Stimulated activated CD4-positive, alpha-beta T cell treated with anti-CD3 and anti-CD28 coated beads, Interleukin-15, amount 100 ng/mL, for 48 hours (primary cell): ENCODE data around the gene RNF215.
"Not testable (repeated sequence)": the region's sequence is repeated elsewhere in the genome, so short reads cannot be mapped to it uniquely, and the experiment has no call there.

Experiments
- DNase-seq, 2 donors: peaks; one replicate each; pipeline ENCODE4 v3.0.0-alpha.2; 2020; ENCODE audit warnings: low read depth in 2 of 2

The RNF215 gene

GRCh38 chr22:30421695-30422480 is 34.7 kb upstream of the RNF215 start:
- DNase-seq = no peak

DNA sequence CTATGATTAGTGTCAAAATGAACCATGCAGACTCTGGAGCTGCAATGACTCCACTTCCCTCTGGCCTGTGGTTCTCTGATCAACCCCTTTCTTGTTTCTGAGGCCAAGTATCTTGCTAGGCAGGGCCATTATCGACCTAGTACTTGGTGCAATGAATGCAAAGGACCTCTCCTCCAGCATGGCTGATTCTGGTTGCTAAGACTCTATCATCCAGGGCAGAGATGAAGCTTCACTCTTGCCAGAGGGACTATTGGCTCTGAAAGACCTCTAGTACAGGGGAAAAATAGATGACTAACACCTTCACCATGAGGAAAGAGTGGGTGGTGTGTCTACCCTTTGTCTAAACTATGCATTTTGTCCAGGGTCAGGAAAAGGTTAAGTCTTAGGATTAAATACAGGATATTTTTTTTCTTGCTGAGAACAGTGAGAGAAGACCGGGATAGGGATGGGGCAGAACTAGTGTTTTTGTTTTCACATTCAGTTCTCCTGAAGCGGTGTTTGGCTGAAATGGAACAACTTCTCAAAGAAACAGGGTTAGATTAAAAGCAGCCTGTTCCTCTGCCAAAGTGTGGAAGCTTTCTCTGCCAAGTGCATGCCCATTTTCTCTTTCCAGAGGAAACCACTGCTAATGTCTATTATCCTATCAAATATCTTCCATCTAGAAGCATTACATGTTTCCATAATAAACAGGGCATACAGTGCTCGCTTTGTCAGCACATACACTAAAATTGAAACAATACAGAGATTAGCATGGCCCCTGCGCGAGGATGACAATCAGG is 33.3 kb upstream of the RNF215 start:
- no peak for DNase-seq

DNA sequence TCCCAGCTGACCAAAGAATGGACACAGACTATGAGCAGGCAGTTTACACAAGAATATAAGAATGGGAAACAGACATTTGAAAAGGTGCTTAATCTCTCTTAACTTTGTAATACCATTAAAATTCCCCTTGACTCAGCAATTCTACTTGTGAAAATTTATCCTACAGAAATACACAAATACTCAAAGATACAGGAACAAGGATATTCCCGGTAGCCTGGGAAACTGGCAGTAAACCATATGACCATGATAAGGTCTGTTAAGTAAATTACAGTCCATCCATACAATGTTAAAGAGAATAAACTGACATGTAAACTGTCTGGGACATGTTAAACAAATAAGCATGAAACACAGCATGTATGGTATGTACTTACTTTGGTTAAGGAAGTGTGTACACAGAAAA is 29.6 kb upstream of the RNF215 start:
- DNase-seq = no peak

DNA sequence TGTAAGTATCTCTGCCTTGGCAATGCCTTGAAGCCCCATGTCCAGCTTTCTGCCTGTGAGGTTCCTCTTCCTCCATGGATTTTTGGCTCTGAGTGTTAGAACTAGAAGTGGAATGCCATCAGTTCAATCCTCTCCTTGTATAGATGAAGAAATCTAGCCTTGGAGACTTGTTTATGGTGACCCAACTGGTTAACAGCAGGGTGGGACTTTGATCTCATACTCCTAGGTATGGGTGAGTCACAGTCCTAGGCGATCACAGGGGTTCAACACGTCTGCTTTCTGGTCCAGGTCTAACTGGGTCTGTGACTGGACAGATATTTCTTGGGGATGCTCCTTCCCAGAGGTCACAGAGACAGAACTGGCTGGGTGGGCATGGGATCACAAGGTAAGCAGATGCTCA is 29.2 kb upstream of the RNF215 start:
- no peak for DNase-seq

DNA sequence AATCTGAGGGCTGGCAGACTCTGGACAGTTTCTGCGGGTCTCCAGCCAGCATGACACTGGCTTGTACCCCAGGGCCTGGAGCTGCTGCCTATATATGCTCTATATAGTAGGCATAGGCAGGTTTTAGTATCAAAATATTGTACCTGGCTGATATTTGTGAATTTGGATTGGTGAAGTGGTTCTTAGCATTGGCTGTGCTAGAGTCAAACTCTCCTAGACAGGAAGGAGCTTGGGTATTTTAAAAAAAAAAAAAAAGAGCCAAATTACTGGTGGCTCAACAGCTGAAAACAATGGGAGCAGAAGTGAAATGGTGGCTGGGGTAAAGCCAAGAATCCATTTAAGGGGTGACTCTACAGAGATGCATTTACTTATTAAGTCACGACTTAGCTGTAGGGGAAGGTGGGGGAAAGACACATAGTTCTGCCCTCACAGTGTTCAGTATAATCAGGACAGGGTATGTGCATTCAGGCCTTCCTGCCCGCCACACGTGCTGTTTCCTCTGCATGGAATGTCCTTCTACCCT is 27.4 kb upstream of the RNF215 start:
- no peak for DNase-seq

DNA sequence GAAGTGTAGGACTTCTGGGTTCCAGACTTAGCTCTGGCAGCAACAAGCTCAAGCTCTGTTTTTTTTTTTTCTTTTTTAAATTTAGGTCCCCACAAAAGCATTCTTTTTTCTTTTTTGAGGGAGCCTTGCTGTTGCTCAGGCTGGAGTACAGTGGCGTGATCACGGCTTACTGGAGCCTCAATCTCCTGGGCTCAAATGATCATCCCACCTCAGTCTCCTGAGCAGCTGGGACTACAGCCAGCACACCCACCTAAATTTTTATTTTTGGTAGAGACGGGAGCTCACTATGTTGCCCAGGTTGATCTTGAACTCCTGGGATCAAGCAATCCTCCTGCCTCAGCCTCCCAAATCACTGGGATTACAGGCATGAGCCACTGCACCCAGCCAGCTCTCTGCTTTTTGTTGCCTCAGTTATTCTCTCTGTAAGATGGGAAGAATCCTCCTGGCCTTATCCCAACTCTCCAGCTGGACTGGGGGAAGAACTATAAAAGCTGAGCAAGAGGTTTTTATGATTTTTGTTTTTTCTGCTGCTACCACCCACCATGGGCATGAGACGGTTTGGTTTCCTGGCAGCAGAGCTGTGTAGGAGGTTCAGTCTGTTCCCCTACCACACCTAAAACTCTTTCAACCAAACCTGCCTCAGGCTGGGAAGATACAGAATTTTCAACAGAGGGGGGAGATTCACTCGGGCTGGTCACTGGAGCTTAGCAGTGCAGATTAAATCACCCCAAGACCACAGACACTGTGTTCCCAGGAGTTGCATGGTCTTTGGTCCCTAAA is 26.7 kb upstream of the RNF215 start:
- no peak for DNase-seq

DNA sequence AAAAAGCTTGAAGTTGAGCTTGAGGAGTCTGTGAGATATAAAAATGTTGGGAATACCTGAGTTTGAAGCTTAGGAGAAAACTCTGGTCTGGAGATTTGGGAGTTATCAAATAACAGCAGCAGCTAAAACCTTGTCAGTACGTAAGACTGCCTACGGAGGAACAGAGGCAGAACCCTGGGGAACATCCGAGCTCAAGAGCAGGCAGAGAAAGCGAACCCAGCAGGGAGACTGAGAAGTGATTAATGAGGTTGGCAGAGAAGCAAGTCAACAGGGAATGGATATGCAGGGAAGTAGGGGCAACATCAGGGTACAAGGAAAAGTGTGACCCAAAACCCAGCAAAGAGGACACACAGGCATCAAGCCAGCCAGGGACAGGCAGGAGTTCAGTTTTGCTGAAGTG is 25.8 kb upstream of the RNF215 start:
- no peak for DNase-seq

DNA sequence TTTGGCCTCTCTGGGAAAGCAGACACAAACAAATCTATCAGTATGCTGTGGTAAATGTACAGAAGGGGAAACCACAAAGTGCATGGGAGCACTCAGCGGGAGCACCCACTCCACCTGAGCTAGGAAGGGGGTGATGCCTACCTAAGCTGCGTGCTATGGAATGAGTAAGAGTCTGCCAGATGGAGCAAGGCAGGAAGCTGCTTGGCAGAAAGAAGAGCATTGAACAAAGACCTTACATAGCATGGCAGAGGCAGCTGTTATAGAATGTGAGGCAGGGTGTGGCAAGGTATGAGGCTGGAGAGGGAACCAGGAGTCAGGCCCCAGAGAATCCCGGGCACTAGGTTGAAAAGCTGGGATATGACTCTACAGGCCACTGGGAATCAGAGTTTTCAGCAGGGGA is 24.6 kb upstream of the RNF215 start:
- no peak for DNase-seq

DNA sequence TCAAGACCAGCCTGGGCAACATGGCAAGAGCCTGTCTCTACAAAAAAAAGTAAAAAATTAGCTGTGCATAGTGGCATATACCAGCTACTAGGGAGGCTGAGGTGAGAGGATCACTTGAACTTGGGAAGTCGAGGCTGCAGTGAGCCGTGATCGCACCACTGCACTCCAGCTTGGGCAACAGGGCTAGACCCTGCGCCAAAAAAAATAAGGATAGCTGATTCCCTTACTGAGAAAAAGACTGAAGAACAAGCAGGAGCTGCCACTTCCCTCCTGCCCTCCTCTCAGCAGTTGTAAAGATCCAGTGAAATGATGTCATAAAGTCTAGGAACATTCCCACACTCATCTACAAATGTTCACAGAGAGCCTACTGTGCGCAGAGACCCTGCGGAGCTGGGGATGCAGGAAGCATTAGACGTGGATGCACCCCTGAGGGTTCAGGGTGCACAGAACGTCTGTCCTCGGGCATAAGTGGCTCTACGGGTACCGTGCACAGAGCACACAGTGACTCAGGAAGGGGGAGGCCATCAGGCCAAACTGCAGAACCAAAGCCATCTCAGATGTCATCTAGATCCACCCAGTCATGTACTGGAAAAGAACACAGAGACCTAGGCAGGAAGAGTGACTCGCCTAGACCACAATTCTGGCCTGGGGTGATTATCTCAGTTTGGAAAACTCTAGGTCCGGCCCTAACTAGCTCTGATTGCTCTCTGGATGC is 21.3 kb upstream of the RNF215 start:
- DNase-seq = no peak

- no peak for DNase-seq
These were observed 19.2 kb upstream of the RNF215 start for GRCh38 chr22:30406400-30406799.

DNA sequence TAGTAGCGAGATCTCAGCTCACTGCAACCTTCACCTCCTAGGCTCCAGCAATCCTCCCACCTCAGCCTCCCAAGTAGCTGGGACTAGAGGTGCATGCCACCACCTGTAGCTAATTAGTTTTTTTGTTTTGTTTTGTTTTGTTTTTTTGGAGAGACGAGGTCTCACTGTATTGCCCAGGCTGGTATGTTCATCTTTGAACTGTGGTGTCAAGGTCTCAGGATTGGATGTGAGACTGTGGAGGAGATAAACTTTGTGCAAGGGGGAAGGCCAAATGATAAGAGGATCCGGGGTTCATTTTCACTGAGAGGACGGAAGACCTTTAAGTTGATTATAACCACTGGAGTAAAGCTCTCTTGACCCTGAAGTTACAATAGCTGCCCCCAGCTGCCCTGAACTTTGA is 18.5 kb upstream of the RNF215 start:
- DNase-seq = no peak

DNA sequence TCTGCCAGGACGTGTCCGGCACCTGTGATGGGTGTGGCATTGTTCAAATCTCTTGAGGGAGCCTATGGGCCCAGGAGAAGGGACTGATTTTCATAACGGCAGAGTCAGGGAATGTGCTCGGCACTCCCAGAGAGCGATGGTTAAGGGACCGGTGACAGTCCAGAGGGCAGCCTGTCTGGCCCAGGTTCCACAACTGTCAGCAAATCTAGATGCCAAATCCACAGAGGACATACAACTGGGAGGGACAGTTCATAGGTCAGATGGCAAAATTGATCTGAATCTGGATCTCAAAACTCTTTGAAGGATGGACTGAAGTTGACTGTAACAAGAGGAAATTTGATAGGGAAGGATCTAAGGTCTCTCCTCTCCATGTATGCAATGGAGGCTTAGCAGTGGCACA is 17.1 kb upstream of the RNF215 start:
- DNase-seq = no peak

DNA sequence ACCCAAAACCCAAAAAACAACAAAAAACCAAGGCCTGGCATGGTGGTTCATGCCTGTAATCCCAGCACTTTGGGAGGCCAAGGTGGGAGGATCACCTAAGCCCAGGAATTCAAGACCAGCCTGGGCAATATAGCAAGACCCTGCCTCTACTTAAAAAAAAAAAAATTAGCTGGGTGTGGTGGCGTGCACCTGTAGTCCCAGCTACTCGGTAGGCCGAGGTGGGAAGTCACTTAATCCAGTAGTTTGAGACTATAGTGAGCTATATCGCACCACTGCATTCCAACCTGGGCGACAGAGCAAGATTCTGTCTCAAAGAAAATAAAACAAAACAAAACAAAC is 15.5 kb upstream of the RNF215 start:
- DNase-seq = not testable (repeated sequence)

DNA sequence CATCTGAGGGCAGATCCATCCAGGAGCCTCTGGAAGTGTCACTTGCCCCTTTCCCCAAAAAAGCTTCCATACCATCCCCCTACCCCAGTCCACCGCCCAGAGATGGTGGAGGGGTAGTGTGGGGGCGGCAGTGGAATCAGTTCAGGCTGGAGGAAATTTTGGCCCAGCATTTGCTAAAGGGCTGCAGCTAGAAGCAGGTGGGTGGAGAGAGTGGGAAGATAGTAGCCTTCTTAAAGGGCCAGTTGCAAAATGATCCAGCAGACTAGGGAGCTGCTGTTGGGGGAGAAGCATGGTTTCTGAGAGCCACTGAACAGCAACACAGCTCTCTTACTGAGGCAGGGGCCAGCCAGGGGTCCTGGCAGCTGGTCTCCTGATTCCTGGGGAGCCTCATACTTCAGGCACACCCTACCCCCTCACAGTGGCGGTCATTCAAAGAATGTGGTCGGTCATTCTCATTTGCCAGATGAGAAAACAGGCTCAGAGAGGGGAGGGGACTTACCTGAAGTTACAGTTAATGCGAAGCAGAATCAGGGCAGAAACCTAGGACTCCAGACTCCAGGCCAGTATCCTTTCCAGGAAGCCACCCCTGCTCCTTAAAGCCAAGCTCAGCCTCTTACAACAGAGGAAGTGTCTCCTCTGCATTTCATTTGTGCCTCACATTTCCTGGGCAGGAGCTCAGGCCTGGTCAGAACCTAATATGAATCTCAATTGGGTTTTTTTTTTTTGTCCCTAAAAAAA is 15.0 kb upstream of the RNF215 start:
- DNase-seq = no peak

- not testable (repeated sequence) for DNase-seq
These were observed 13.8 kb upstream of the RNF215 start for GRCh38 chr22:30401024-30401423.

- DNase-seq = no peak
These were observed 12.9 kb upstream of the RNF215 start for GRCh38 chr22:30400159-30400558.

GRCh38 chr22:30399718-30400117 is 12.5 kb upstream of the RNF215 start:
- DNase-seq = no peak

DNA sequence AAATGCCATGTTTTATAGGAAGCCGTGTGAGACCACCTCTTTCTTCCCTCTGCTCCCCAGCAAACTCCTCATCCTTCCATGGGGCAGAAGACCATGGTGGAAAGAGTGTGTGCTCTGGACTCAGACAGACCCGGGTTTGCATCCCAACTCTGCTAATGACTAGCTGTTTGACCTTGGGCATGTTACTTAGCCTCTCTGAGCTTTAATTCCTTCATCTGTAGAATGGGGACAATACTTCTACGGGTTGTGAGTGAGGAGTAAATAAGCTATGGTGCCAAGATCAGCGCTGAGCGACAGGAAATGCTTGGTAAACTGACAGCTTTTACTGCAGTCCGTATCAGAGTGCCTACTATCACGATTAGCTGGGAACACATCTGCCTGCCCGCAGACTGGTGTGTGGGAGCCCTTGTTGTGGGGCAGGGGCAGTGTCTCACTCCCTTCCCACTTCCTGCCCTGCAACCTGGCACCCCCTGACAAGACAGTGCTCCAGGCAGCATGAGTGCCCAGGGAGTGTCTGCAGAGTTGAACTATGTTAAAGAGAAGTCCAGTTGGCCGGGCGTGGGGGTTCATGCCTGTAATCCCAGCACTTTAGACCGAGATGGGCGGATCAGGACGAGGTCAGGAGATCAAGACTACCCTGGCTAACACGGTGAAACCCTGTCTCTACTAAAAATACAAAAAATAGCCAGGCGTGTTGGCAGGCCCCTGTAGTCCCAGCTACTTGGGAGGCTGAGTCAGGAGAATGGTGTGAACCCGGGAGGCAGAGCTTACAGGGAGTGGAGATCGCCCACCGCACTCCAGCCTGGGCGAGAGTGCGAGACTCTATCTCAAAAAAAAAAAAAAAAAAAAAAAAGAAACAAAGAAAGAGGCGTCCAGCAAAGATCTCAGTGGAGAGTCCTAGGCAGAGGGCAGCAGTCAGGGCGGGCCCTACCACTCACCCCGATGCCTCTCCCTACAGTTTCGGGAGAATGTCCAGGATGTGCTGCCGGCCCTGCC is 11.8 kb upstream of the RNF215 start:
- DNase-seq = no peak
